Fibroblast of skin of right biceps (primary cell): Measurements from ENCODE around the gene GATB.
A peak's percentile ranks its signal among the peaks of the same experiment; 100 is the strongest.

Experiments
- DNase-seq: peaks from one replicate; pipeline ENCODE4 v3.0.0-alpha.2; 2013

Gene GATB

DNA sequence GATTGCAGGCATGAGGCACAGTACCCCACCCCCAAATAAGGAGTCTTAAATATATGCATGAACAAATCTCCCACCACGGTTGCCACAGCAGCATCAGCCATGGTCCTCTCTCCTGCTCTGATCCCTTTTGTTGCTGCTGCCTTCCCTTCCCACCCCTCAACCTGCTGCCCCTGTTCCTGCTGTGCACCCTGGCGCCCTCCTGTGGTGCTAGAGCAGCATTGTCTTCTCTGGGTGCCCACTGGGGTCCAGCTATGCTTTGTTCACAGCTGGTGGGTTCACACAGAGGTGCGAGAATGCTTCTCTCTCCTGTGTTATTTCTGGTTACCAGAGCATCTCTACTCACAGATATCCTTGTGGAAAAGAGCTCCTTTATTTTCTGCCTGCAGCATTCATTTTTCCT is 116.2 kb downstream of the GATB start:
- no peak for DNase-seq

DNA sequence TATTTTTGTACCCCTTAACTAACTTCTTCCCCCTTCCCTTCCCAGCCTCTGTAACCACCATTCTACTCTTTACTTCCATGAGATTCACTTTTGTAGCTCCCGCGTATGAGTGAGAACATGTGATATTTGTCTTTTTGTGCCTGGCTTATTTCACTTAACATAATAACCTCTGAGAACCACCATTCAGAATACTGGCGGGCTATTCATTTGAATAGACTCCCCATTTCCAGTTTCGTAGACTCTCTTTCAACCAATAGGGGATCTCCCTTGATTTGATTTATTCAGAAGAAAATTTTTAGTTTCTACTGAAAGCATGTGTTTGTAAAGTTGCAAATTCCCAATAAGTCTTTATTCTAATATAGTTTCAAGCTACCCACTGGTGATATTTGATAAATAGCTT is 117.2 kb downstream of the GATB start:
- DNase-seq, result no peak

DNA sequence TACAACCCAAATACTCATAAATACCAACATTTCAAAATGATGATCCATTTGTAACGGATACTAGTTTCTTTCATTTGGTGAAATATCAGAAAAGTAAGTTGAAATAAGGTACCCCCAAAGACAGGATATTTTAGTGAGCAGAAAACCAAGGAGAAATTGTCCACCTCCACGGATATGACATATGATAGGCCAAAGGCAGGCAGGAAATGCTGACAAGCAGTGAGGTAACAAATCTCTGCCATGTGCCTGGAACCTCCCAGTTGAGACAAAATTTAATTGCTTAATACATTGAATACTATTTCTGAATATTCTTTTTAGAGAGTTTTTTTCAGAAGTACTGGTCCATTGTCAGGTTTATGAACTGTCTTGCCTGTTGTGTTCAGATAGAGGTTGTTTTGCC is 118.8 kb downstream of the GATB start:
- no peak for DNase-seq

DNA sequence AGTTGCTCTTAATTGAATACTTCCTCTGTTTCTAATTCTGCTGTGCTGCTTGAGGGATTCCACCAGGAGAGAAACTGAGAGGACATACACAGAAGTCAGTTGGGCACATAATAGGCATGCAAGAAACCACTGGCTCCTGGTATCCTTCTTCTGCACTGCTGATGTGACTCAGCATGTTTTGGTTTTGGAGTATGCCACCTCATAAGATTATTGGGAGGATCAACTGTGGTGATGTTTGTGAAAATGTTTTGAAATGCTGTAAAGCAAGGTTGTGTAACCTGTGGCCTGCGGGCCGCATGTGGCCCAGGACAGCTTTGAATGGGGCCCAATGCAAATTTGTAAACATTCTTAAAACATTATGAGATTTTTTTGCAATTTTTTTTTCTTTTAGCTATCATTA is 119.6 kb downstream of the GATB start:
- DNase-seq, result peak; percentile 20

DNA sequence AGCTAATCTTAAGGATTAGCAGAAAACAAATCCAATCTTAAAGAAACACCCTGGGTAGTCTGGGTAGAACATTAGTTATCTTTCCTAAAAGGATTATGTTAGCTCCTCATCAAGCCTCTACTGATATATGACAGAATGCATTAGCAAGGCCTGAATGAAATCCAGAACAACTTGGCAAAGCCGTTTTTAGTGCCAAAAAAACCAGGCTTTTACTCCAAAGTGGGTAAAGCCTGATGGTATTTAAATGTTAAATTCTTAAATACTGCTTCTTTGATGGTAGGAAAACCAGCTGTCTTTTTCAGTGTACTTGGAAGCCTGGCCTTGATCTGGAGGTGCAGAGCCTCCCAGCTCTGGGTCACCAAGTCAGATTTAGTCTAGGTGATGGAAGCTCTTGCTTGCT is 120.4 kb downstream of the GATB start:
- DNase-seq, result no peak

DNA sequence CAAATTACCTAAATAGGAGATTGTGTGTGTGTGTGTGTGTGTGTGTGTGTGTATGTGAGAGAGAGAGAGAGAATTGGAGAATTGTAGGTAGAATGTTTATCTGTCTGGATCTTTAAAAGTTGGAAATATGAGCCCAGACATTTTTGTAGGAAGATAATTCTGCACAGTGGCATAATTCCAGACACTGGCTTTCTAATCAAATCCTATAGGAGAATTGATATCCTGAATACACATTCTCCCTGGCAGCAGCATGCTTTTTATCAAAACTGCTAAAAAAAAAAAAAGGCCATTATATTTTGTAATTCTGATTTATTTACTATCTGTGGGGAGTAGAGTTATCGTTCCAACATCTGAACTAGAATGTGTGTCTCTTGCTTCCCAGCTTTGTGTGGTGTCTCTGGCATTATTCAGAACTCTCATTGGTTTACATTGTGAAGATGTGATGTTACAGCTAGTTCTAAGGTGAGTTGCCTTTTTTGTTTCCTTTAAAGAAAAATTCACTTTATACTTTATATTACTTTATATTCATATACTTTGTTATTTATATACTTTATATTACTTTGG is 122.4 kb downstream of the GATB start:
- DNase-seq, result no peak

DNA sequence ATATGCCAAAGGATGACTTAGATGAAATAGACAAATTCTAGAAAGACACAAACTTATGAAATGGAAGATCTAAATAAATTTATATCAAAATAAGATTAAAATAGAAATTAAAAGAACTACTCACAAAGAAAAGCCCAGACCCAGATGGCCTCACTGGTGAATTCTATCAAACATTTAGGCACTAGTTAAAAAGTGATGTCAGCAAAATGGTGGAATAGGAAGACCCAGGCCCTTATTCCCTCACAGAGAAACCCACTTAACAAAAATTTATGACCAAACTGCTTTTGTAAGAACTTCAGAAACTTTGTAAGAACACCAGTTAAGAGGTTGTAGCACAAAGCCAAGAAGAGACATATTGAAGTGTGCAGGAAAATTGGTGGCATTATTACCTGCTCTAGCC is 129.5 kb downstream of the GATB start:
- DNase-seq, result no peak

DNA sequence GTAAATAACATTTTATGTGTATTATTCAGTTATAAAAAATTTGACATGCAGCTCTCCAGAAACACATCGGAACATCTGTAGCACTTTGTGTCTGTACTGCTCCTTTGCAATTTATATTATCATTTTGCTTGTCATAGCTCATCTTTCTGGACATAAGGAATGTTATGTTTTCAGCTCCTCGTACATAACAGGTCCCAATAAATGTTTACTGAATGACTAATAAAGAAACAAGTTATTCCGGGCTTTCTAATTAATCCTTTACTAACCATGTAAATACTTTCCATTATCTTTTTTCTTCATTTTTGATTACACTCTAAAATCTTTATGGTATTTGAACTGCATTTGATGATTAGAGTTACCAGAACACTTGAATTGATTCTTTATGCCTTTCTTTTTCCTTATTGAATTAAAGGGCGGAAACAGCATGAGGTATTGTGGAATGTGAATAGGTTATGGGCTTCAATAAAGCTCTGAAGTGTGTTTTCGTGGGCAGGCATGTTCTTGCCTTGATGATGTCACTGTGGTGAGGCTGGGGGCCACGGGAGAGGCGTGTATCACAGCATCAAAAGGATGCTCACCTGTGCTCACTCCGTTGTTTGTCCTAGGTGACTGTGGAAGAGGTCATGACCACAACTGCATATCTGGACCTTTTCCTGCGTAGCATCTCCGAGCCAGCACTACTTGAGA is 131.6 kb downstream of the GATB start:
- no peak for DNase-seq

DNA sequence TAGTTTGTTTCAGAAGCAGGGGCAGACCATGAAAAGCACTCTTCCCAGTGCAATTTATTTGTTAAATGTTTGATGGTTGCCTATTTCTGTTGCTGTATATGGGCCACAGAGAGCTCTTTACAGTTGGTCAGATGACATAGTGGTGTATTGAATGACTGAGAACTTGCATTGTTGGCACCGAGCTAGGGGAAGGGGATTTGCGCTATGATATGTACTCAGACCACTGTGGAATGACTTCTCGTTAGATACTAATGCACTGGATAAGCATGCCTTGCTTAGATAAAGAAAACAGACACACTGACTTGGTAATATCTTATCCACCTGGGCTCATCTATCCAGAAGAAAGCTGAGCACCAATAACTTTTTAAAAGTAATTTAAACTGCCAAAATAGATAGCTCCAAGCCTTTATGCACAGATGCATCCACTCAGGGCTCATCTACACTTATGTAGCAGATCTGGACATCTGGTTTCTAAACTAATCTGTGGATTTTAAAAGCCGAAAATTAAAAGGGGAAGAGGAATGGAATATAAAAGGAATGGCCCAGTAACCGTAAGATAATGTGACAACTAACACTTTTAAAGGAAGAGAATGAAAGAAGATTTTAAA is 132.7 kb downstream of the GATB start:
- no peak for DNase-seq

DNA sequence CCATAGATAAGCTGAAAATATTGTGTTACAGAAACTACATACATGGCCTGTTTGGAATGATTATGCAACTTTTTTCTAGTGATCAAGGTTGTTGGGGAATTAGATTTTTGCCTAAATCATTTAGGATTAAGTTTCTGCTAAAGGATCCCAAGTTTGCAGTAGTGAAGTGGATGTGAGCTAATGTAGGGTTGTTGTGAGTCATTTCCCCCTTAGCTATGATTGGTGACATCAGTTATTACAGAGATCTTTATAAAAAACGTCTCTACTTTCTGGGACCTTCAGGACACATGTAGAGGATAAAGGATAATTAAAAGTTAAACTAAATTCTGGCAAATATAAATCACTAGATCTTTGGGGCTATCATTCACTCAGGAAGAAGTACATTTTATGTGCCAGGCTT is 133.3 kb downstream of the GATB start:
- DNase-seq, result peak; percentile 20

DNA sequence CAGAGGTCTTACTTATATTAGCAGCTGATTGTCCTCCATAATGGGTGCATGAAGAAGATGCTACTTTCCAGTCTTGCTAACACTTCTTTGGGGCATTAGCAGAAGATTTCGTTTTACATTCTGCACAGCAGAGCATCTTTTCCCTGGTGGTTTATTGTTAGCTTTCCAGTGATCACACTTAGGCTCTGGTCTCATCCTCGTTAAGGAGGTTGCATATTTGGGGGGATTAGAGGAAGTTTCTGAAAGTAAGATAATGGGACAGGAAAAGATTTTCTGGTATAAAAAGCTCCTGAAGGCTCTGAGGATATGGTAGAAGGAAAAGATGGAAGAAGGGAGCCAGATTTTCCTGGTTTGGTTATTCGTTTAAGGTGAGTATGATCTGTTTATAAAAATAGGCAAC is 134.1 kb downstream of the GATB start:
- no peak for DNase-seq

DNA sequence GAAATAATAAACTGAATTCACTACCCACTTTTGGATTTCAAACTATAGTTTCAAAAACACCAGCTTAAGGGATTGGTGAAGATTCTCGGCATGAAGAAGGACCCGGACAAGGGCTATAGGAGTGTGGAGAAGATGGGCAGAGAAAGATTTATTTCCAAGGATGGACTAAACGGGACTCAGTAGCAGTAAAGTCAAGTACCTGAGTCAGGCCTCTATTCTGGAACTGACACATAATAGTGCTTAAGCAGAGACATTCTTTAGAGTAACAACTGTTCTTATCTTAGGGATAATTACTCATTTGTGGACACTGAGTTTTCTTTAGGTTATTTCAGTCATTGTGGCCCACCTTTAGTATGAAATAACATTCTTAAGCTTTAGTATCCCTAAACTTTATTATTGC is 134.6 kb downstream of the GATB start:
- no peak for DNase-seq

DNA sequence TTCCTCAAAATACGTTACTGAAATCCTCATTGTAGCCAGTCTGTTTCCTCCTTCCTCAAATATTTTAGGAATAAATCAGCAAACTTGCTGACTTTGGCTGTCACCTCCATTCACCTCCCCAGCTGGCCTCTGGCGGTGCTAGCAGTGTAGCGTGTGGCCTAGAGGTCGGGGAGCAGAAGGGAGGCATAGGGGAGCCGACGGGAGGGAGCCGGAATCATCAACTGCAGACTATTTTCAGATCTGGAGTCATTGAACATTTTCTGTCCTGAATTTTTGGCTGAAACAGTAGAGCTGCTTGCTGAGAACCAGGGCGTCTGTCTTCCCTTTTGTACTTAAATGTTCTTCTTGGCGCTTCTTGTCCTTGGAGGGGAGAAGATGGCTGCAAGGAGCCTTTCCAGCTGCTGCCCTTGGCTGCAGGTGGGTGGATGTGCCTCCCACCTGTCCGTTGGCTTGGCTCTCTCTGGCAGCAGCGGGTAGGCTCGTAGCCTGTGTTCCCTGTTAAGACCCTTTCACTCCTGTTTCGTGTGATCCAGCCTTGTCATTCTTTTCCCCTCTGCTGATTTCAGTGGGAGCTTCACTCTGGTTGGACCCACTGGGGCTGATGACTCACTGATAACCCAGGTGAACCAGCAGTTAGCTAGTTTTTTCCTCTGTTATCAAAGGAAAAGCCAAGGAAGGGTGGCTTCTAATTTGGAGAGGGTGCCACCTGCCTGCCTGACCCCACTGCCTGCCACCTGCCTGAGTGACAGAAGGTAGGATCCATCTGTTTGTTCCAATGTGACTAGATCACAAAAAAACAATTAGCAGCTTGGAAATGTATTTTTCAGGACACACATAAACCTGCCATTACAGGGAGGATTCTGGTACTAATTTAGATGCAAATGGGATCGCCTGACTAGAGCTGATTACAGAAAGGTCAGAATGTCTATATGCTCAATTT is 135.9 kb downstream of the GATB start:
- DNase-seq, result peak; percentile 17
